ENCODE measurements around the gene CILP2.

The CILP2 gene

GRCh38 chr19:19538061-19538784 is at the start of gene CILP2:
CILP2 (plus strand) TSS chr19:19538265; CDS start chr19:19538350, 85 bp downstream.
- DNase-seq (ENCODE audit: low read depth in 2 of 2), result no peak

GRCh38 chr19:19488875-19489690 is 49.0 kb upstream of the CILP2 start:
- DNase-seq (ENCODE audit: low read depth in 2 of 2), result peak; percentile 61 to 67

- DNase-seq (ENCODE audit: low read depth in 2 of 2), result no peak
Measured at GRCh38 chr19:19489804-19490204, 48.3 kb upstream of the CILP2 start.

DNA sequence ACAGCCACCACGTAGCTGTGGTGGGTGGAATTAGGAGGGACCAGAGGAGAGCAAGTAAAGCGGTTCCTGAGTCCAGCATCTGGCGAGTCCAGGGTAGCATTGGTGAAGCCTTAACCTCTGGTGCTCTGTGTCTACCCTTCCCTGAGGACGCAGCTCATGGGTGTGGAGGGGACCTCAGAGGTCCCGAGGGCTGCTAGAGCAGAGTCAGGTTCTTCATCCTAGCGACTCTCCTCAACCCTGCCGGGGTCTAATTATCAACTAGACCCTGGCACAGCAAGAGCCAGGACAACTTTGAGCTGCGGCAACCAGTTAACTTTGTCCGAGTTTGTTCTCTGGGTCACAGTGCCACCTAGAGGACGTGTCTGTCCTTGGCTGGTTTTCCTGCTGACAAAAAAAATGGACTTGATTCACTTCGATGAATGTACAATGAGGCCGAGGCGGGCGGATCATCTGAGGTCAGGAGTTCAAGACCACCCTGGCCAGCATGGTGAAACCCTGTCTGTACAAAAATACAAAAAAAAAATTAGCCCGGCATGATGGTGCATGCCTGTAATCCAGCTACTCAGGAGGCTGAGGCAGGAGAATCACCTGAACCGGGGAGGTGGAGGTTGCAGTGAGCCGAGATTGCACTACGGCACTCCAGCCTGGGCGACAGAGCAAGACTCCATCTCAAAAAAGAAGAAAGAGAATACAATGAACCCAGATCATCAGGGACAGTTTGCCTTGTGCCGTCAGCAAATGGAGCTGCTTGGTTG is 47.7 kb upstream of the CILP2 start:
- peak; percentile 69 to 75 for DNase-seq (ENCODE audit: low read depth in 2 of 2)

GRCh38 chr19:19491321-19492025 is 46.6 kb upstream of the CILP2 start:
- DNase-seq (ENCODE audit: low read depth in 2 of 2), result no peak

GRCh38 chr19:19492026-19492610 is 45.9 kb upstream of the CILP2 start:
- no peak for DNase-seq (ENCODE audit: low read depth in 2 of 2)

- DNase-seq (ENCODE audit: low read depth in 2 of 2), result no peak
Measured at GRCh38 chr19:19493841-19494546, 44.1 kb upstream of the CILP2 start.

DNA sequence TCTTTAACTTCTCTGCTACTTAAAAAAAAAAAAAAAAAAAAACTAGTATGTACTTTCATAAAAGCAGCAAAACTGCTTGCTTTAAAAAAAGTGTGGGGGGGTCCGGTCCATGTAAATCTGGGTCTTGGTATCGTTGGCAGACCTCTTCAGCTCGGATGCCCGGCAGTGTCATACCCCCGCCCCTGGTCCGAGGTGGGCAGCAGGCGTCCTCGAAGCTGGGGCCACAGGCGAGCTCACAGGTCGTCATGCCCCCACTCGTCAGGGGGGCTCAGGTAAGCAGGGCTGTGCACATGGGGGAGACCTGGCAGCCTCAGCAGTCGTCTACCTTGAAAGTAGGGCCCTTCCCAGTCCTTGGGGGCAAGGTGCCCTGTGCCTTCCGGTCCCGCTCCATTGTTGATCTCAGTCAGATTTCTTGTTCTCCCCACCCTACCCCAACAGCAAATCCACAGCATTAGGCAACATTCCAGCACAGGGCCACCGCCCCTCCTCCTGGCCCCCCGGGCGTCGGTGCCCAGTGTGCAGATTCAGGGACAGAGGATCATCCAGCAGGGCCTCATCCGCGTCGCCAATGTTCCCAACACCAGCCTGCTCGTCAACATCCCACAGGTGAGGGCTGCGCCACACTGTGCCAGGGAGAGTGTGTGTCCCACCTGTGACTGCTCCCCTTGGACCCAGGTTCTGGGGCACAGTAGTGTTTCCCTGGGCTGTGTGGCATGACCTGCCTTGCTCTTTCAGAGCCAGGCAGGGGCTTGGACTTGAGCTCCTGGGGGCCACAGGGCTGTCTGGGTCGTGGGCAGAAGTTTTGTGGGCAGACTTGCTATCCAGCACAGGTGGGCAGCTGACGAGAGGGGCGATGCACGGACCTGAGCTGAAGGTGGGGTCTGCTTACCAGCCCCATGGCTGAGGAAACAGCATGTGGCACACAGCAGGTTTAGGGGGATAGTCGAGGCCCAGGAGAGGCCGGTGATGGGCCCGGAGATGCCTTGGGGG is 42.2 kb upstream of the CILP2 start:
- DNase-seq (ENCODE audit: low read depth in 2 of 2), result no peak

- no peak for DNase-seq (ENCODE audit: low read depth in 2 of 2)
Measured at GRCh38 chr19:19498255-19498991, 39.6 kb upstream of the CILP2 start.

DNA sequence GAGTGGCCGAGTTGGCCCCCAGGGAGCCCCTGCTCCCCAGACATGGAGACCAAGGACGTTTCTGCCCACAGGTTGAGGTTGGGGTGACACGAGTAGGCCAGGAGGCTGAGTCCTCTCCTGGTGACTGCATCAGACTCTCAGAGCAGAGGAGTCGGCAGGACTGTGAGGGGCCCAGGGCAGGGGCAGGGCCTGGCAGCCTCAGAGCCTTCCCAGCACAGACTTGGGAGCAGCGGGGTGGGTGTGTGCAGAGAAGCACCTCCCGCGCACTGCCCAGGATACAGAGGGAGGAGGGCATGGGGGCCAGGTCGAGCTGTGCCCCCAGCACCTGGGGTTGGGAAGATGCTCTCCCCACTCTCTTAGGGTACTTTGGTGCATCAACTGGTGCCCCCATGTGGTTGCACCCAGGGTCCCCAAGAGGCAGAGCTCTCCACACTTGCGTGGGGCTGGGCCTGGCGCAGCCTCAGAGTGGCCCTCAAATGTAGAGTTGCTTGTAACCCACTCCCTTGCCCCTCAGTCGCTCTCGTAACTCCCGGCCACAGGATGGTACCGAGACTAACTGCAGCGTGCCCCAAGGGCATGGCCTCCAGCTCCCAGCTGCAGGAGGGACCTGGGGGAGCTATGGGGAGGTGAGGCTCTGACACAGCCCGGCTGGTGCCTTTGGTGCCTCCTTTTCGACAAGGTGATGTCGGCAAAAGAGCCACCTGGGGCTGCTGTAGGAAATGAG is 38.6 kb upstream of the CILP2 start:
- DNase-seq (ENCODE audit: low read depth in 2 of 2), result no peak

DNA sequence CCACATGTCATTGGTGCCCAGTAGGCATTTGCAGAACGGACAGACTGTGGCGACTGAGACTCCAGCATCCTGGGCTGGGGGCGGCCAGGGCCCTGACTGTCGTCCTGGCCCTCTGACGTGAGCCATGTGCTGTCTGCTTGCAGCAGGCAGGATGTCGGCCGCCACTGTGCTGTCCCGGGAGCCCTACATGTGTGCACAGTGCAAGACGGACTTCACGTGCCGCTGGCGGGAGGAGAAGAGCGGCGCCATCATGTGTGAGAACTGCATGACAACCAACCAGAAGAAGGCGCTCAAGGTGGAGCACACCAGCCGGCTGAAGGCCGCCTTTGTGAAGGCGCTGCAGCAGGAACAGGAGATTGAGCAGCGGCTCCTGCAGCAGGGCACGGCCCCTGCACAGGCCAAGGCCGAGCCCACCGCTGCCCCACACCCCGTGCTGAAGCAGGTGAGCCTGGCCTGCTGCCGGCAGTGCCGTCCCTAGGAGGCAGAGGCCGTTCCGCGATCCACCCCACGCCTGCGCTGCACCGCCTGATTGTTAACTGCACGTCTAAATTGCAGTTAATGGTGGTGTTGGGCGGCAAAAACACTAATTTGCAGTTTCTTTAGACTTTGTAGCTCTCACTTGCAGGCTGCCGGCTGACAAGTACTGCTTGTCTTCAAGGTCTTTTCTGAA is 37.0 kb upstream of the CILP2 start:
- no peak for DNase-seq (ENCODE audit: low read depth in 2 of 2)

GRCh38 chr19:19501798-19502197 is 36.3 kb upstream of the CILP2 start:
- no peak for DNase-seq (ENCODE audit: low read depth in 2 of 2)

DNA sequence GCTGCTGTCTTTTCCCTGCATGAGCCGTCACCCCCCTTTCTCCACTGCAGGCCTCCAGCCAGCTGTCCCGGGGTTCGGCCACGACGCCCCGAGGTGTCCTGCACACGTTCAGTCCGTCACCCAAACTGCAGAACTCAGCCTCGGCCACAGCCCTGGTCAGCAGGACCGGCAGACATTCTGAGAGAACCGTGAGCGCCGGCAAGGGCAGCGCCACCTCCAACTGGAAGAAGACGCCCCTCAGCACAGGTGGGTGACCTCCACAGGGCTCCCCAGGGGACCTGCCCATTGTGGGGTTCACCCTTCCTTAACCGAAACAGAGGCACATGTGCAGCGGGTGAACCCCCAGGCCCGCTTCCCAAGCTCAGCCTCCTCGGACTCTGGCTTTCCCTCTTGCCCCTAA is 35.8 kb upstream of the CILP2 start:
- DNase-seq (ENCODE audit: low read depth in 2 of 2), result no peak

DNA sequence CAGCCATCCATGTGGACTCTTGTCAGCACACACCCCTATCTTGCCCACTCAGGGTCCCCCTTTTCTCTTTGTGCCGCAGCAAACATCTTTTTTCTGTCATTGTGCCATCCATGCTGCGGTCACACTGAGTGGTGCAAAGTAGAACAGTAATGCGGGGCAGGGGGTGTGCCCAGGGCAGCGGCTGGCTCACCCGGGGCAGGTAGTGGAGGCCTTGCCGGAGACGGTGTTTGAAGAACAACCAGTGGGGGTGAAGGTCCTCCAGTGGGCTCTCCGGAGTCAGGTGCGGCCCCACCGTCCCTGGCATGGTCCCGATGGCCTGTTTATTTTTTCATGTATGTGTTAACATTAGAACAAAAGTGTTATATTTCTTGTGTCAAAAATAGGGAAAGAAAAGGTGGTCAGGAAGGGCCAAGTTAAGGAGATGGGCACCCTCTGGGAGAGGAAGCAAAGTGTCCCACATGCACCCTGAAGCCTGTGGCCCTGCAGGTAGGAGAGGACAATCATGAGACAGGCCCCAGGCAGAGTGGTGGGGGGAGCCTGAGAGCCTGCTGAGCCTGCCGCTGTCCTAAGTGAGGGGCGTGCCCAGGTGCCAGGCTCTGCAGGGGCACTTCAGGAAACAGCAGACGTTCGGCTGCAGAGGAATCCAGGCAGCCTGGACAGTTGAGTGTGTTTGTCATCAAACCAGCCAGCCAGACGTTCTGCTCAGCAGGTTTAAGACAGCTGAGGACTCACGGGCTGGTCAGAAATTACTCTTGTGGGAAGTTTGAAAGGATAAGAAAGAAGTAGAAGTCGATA is 35.1 kb upstream of the CILP2 start:
- no peak for DNase-seq (ENCODE audit: low read depth in 2 of 2)

GRCh38 chr19:19504754-19505668 is 33.1 kb upstream of the CILP2 start:
- no peak for DNase-seq (ENCODE audit: low read depth in 2 of 2)
